RWPE2 (cell line): ENCODE data around the gene SMARCC2.
A peak's percentile ranks its signal among the peaks of the same experiment; 100 is the strongest.

ENCODE experiments used
- ATAC-seq: fragments of 200-7000 bp; cut with Tn5 transposase; 3 replicates; pipeline ENCODE4 v1.9.1; 2021; ENCODE audit warnings: low read depth
- DNase-seq: peaks from one replicate; pipeline ENCODE4 v3.0.0-alpha.2; 2020; ENCODE audit warnings: low spot score
- H3K27ac ChIP-seq: fragments of 450-650 bp; 2 replicates; pipeline ENCODE4 v1.5.1; 2017; ENCODE audit warnings: mild to moderate bottlenecking; ENCODE audit not compliant: poor library complexity, severe bottlenecking
- H3K27me3 ChIP-seq: fragments of 250-450 bp; sonication (Bioruptor Pico); 2 replicates; pipeline ENCODE4 v1.5.1; 2021; ENCODE audit warnings: mild to moderate bottlenecking, moderate library complexity; ENCODE audit not compliant: insufficient read depth, poor library complexity, severe bottlenecking
- H3K36me3 ChIP-seq: fragments of 250-450 bp; sonication (Bioruptor Pico); 2 replicates; pipeline ENCODE4 v1.5.1; 2020; ENCODE audit warnings: low read depth, mild to moderate bottlenecking, moderate library complexity
- H3K4me1 ChIP-seq: fragments of 250-450 bp; sonication (Bioruptor Pico); 2 replicates; pipeline ENCODE4 v1.5.1; 2021; ENCODE audit warnings: mild to moderate bottlenecking, moderate library complexity; ENCODE audit not compliant: insufficient read depth, poor library complexity, severe bottlenecking
- H3K4me3 ChIP-seq: fragments of 250-450 bp; sonication (Bioruptor Pico); 2 replicates; pipeline ENCODE4 v1.5.1; 2021; ENCODE audit warnings: mild to moderate bottlenecking, moderate library complexity; ENCODE audit not compliant: severe bottlenecking
- H3K9me3 ChIP-seq: fragments of 250-450 bp; sonication (Bioruptor Pico); 2 replicates; pipeline ENCODE4 v1.5.1; 2021; ENCODE audit warnings: mild to moderate bottlenecking, moderate library complexity; ENCODE audit not compliant: severe bottlenecking
- CTCF ChIP-seq: fragments of 450-650 bp; IDR thresholded peaks from one replicate; pipeline ENCODE4 v1.5.1; 2017; ENCODE audit warnings: mild to moderate bottlenecking, moderate library complexity; ENCODE audit not compliant: poor library complexity, severe bottlenecking

Gene SMARCC2

GRCh38 chr12:56160193-56160763 lies 29.0 kb downstream of the SMARCC2 start:
- Histone ChIP-seq H3K27me3 (no peaks in the 10 kb centered on the region), H3K27ac (peak overlapping the region; percentile 87), H3K4me3 (peak overlapping the region; percentile 83), H3K36me3 (peaks cover 68% of the 10 kb centered on the region), H3K4me1 (peaks cover 4% of the 10 kb centered on the region), H3K9me3 (no peaks in the 10 kb centered on the region)
- no peak for DNase-seq
- TF ChIP-seq CTCF: no peak
- ATAC-seq: peak; percentile 18; the same call in 1 of the 3 replicates

- no peak for ATAC-seq
- H3K27ac ChIP-seq: peak overlapping the region; percentile 87
Observed at GRCh38 chr12:56159482-56160192, 29.6 kb downstream of the SMARCC2 start.

GRCh38 chr12:56158926-56159461 lies 30.3 kb downstream of the SMARCC2 start:
- ATAC-seq: peak; percentile 59
- no peak for TF ChIP-seq CTCF
- peak; percentile 83 for DNase-seq
- Histone ChIP-seq H3K36me3 (peaks cover 55% of the 10 kb centered on the region), H3K9me3 (no peaks in the 10 kb centered on the region), H3K27me3 (no peaks in the 10 kb centered on the region), H3K4me3 (peak overlapping the region; percentile 83), H3K4me1 (peaks cover 4% of the 10 kb centered on the region), H3K27ac (peak overlapping the region; percentile 87)

More at GRCh38 chr12:56159482-56160192, 29.6 kb downstream of the SMARCC2 start:
- H3K27me3 ChIP-seq: no peaks in the 10 kb centered on the region
- no peak for TF ChIP-seq CTCF
- H3K36me3 ChIP-seq: peaks cover 61% of the 10 kb centered on the region
- H3K4me3 ChIP-seq: peak overlapping the region; percentile 83
- peaks cover 4% of the 10 kb centered on the region for H3K4me1 ChIP-seq
- DNase-seq: no peak
- no peaks in the 10 kb centered on the region for H3K9me3 ChIP-seq

GRCh38 chr12:56158029-56158925 lies 31.0 kb downstream of the SMARCC2 start, which contains the start of gene MYL6:
Gene MYL6 (plus strand): TSS chr12:56158359. CDS start chr12:56158402, 43 bp downstream.
- DNase-seq (peak; percentile 96), ATAC-seq (peak; percentile 67)
- no peak for TF ChIP-seq CTCF
- no peaks in the 10 kb centered on the region for H3K9me3 ChIP-seq
- no peaks in the 10 kb centered on the region for H3K27me3 ChIP-seq
- H3K27ac ChIP-seq: peak within 1 kb of the TSS; percentile 87
- H3K4me3 ChIP-seq: peak within 1 kb of the TSS; percentile 83
- H3K36me3 ChIP-seq: peaks cover 48% of the 10 kb centered on the region
- H3K4me1 ChIP-seq: peaks cover 4% of the 10 kb centered on the region
